ENCODE results near the gene KIAA1191. TPM values are rescaled to one million over a fixed set of nuclear protein-coding genes. Genes with fewer than 3 reads are reported as not detected.

Gene KIAA1191
- total RNA-seq, 1 experiment from 2014 or later = 57.5 TPM

DNA sequence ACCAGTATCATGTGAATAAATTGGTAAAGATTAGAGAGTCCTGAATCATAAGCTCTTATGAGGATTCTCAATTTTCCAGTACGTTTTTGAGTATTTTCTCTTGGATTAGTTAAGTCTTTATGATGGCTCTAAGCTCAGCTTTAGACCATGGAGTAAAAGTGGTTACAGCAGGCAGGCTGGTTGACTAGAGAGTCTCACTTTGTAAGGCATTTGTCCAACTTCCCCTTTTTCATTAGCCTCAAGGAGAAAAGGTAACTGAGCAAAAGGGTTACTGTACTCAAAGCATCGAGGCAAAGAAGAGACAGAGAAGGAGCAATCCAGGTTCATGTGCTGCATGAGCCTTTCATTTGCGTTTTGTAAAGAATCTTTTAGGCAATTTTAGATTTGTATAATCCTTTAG is 18.3 kb upstream of the KIAA1191 start:
- H2AFZ ChIP-seq (ENCODE audit: low read length) = no peak overlapping the region
- no peaks in the 10 kb centered on the region for H3K9me2 ChIP-seq (replicated peaks; ENCODE audit: insufficient read depth, low read length)
- no peak overlapping the region for H3K4me3 ChIP-seq (ENCODE audit: low read length)
- H3K4me1 ChIP-seq (ENCODE audit: low read length) = no peaks in the 10 kb centered on the region
- no peaks in the 10 kb centered on the region for H3K9me3 ChIP-seq (ENCODE audit: low read length)
- H3K79me2 ChIP-seq (ENCODE audit: low read length) = peaks cover under 1% of the 10 kb centered on the region; the same call in 1 of the 2 replicates
- DNase-seq = peak; percentile 55
- no peaks in the 10 kb centered on the region for H3K27me3 ChIP-seq (ENCODE audit: low read length)
- H3K27ac ChIP-seq (ENCODE audit: low read length) = no peak overlapping the region
- H4K20me1 ChIP-seq (ENCODE audit: insufficient read depth, low read depth, low read length) = no peaks in the 10 kb centered on the region
- H3K4me2 ChIP-seq (ENCODE audit: low read depth, low read length, poor library complexity, severe bottlenecking) = no peak overlapping the region
- H3K36me3 ChIP-seq (ENCODE audit: insufficient read depth, low read length) = peaks cover 34% of the 10 kb centered on the region
- no peak overlapping the region for H3K9ac ChIP-seq (ENCODE audit: low read length)

DNA sequence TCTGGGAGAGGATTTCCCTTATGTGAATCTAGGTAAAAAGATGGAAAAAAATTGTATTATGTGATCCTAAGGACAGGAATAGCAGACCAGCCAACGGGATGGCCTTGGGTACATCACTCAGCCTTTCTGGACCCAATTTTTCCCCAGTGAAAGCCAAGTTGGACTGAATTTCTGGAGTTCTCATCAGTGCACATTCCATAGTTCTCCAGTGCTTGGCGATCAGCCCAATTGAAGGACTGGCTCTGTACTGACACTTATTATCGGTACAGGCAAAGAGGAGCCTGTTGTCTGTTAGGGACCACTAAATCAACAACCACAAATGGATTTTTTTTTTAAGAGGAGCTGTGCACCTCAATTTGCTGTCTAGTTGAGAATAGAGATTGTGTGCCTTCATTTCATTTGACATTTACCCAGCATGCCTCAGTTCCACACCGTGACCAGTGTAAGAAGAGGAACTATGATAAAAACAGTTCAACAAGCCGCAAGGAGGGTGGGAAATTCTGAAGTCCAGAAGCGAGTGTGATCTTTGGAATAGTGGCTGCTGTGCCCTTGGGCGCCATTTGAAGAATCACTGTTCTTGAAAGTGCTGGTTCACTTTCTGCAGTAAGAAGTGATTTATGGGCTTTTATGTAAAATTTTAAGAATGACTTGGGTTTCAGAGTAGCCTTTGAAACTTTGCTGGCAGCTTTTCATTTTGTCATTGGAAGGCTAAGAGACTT is 11.7 kb upstream of the KIAA1191 start:
- Histone ChIP-seq H3K4me2 (ENCODE audit: low read depth, low read length, poor library complexity, severe bottlenecking) (no peak overlapping the region), H3K9me3 (ENCODE audit: low read length) (no peaks in the 10 kb centered on the region), H3K79me2 (ENCODE audit: low read length) (no peaks in the 10 kb centered on the region), H3K9me2 (replicated peaks; ENCODE audit: insufficient read depth, low read length) (no peaks in the 10 kb centered on the region), H3K27ac (ENCODE audit: low read length) (no peak overlapping the region), H3K4me1 (ENCODE audit: low read length) (peaks cover 7% of the 10 kb centered on the region), H3K36me3 (ENCODE audit: insufficient read depth, low read length) (no peaks in the 10 kb centered on the region), H3K9ac (ENCODE audit: low read length) (no peak overlapping the region), H3K4me3 (ENCODE audit: low read length) (no peak overlapping the region), H3K27me3 (ENCODE audit: low read length) (no peaks in the 10 kb centered on the region), H2AFZ (ENCODE audit: low read length) (no peak overlapping the region), H4K20me1 (ENCODE audit: insufficient read depth, low read depth, low read length) (no peaks in the 10 kb centered on the region)
- DNase-seq = peak; percentile 61

DNA sequence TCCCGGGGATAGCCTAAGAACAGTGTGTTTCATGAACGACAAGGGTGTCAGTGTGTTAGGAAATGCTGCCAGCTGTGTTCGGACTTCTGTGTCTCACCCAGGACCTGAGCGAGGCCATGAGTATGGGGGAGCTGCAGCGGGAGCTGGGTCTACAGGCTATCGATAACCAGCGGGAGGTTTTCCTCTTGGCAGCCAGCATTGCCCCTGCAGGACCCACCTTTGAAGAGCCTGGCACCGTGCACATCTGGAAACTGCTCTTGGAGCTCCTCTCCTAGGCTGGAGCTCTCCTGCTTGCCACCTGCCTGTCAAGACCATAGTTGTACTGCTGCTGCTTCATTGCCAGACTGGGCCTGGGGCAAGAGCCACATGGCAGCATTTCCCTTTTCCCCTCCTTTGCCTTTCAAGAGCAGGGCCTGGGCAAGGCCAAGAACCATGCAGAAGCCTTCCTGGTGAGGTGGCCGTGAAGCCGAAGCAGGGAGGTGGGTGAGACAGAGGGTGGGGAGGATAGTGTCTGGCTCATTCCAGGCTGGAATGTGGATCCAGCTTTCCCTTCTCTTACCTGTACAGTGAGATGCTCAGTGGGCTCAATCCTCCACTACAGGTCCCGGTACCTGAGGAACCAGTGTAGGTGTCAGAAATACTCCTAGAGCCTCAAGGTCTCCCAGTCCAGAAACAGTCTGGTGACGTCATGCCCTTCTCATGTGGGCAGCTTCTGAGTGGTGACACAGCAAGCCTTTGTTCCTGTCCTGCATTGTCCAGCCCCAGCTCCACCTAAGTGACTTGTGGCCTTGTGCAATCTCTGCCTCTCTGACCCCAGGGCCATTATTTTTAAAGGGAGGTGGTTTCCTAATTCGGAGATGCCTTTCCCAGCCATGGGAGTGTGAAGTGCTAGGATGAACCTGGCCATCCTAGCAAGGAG is 10.3 kb upstream of the KIAA1191 start:
- Histone ChIP-seq H2AFZ (ENCODE audit: low read length) (no peak overlapping the region), H3K36me3 (ENCODE audit: insufficient read depth, low read length) (no peaks in the 10 kb centered on the region), H3K4me1 (ENCODE audit: low read length) (peaks cover 7% of the 10 kb centered on the region), H3K4me2 (ENCODE audit: low read depth, low read length, poor library complexity, severe bottlenecking) (no peak overlapping the region), H3K79me2 (ENCODE audit: low read length) (no peaks in the 10 kb centered on the region), H3K27ac (ENCODE audit: low read length) (no peak overlapping the region), H3K9me2 (replicated peaks; ENCODE audit: insufficient read depth, low read length) (no peaks in the 10 kb centered on the region), H3K27me3 (ENCODE audit: low read length) (no peaks in the 10 kb centered on the region), H3K4me3 (ENCODE audit: low read length) (no peak overlapping the region), H3K9me3 (ENCODE audit: low read length) (no peaks in the 10 kb centered on the region), H4K20me1 (ENCODE audit: insufficient read depth, low read depth, low read length) (no peaks in the 10 kb centered on the region), H3K9ac (ENCODE audit: low read length) (no peak overlapping the region)
- no peak for DNase-seq

DNA sequence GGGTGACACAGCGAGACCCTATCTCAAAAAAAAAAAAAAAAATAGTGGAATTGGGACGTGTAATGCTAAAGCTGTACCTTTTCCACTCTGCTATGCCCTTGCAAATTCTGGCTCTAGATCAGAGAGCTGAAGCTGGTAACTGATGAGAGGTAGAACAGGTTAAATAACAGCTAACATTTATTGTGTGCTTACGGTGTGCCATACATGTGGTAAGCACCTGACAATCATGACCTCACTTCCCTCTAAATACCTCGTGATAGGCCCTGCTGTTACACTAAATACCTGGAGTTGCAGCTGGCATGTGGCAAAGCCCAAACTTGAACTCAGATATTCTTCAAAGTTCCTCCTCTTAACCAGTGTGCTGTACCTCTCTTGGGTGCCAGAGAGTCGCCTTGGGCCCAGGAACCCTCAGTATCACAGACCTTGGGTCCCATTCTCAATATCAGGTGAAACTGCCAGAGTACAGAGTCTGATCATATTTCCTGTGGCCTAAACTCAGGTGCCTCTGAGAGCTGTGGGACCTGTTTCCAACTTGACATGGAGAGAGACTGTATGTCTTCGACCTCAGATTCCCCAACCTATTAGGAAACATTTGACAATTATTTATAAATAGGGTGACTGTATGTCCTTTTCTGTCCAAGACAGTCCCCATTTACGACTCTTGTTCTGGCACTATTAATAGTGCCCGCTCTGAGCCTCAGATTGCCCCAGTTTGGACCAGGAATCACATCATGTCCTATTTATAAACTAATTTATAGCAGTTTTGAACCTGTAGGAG is 8.6 kb upstream of the KIAA1191 start:
- no peak overlapping the region for H2AFZ ChIP-seq (ENCODE audit: low read length)

DNA sequence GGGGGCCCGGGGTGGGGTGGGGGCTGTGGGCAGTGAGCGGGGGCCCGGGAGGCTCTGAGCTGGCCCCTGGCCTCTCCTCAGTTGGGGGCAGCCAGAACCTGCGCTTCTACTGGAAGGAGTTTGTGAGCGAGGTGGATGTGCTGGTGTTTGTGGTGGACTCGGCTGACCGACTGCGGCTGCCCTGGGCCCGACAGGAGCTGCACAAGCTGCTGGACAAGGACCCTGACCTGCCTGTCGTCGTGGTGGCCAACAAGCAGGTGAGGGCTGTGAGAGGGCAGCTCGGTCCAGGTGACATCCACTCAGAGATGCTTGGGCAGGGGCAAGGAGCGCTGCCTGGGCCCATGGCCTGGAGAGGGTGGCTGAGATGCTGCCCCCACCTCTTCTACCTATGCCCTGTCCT is 7.2 kb upstream of the KIAA1191 start:
- no peaks in the 10 kb centered on the region for H3K9me2 ChIP-seq (replicated peaks; ENCODE audit: insufficient read depth, low read length)
- DNase-seq = no peak
- H3K27me3 ChIP-seq (ENCODE audit: low read length) = no peaks in the 10 kb centered on the region
- H3K9me3 ChIP-seq (ENCODE audit: low read length) = no peaks in the 10 kb centered on the region
- no peak overlapping the region for H3K4me3 ChIP-seq (ENCODE audit: low read length)
- H2AFZ ChIP-seq (ENCODE audit: low read length) = no peak overlapping the region
- H3K27ac ChIP-seq (ENCODE audit: low read length) = no peak overlapping the region
- H3K36me3 ChIP-seq (ENCODE audit: insufficient read depth, low read length) = no peaks in the 10 kb centered on the region
- H3K79me2 ChIP-seq (ENCODE audit: low read length) = no peaks in the 10 kb centered on the region
- no peak overlapping the region for H3K9ac ChIP-seq (ENCODE audit: low read length)
- peaks cover 32% of the 10 kb centered on the region for H3K4me1 ChIP-seq (ENCODE audit: low read length)
- no peak overlapping the region for H3K4me2 ChIP-seq (ENCODE audit: low read depth, low read length, poor library complexity, severe bottlenecking)
- no peaks in the 10 kb centered on the region for H4K20me1 ChIP-seq (ENCODE audit: insufficient read depth, low read depth, low read length)

More for the DNA sequence above, 8.6 kb upstream of the KIAA1191 start:
- Histone ChIP-seq H3K27ac (ENCODE audit: low read length) (no peak overlapping the region), H3K9me2 (replicated peaks; ENCODE audit: insufficient read depth, low read length) (no peaks in the 10 kb centered on the region), H4K20me1 (ENCODE audit: insufficient read depth, low read depth, low read length) (no peaks in the 10 kb centered on the region), H3K36me3 (ENCODE audit: insufficient read depth, low read length) (no peaks in the 10 kb centered on the region), H3K27me3 (ENCODE audit: low read length) (no peaks in the 10 kb centered on the region), H3K9me3 (ENCODE audit: low read length) (no peaks in the 10 kb centered on the region), H3K4me1 (ENCODE audit: low read length) (peaks cover 22% of the 10 kb centered on the region), H3K9ac (ENCODE audit: low read length) (no peak overlapping the region), H3K79me2 (ENCODE audit: low read length) (no peaks in the 10 kb centered on the region), H3K4me2 (ENCODE audit: low read depth, low read length, poor library complexity, severe bottlenecking) (no peak overlapping the region), H3K4me3 (ENCODE audit: low read length) (no peak overlapping the region)
- DNase-seq = no peak

DNA sequence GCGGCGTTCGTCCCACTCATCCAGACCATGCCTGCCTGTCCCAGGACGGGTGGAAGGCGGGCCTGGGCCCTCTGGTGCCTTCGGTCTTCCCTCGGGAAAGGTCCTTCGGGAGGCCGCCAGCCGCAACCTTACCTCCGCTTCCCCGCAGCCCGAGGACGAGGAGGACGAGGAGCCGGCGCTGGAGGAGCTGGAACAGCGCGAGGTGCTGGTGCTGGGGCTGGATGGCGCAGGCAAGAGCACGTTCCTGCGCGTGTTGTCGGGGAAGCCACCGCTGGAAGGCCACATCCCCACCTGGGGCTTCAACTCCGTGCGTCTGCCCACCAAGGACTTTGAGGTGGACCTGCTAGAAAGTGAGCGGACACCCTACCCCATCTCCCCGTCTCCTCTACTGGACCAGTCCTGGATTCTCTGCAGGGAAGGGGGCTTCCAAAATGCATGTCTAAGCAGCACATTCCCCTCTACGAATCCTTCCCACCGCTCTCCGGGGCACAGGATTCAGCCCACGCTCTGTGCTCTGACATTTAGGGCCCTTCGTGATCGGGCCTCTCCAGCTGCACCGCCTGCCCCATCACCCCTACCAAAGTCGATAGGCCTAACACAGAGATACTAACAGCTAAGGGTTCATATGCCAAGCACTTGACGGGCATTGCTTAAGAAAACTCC is 4.8 kb upstream of the KIAA1191 start:
- H3K79me2 ChIP-seq (ENCODE audit: low read length) = peaks cover 2% of the 10 kb centered on the region
- no peaks in the 10 kb centered on the region for H3K36me3 ChIP-seq (ENCODE audit: insufficient read depth, low read length)
- peak overlapping the region; percentile 78 for H3K4me3 ChIP-seq (ENCODE audit: low read length)
- DNase-seq = no peak
- no peaks in the 10 kb centered on the region for H3K9me2 ChIP-seq (replicated peaks; ENCODE audit: insufficient read depth, low read length)
- peaks cover 41% of the 10 kb centered on the region for H3K4me1 ChIP-seq (ENCODE audit: low read length)
- H3K9ac ChIP-seq (ENCODE audit: low read length) = peak overlapping the region; percentile 77
- H4K20me1 ChIP-seq (ENCODE audit: insufficient read depth, low read depth, low read length) = no peaks in the 10 kb centered on the region
- no peak overlapping the region for H3K27ac ChIP-seq (ENCODE audit: low read length)
- peak overlapping the region; percentile 85 for H3K4me2 ChIP-seq (ENCODE audit: low read depth, low read length, poor library complexity, severe bottlenecking)
- no peaks in the 10 kb centered on the region for H3K9me3 ChIP-seq (ENCODE audit: low read length)
- no peak overlapping the region for H2AFZ ChIP-seq (ENCODE audit: low read length)
- H3K27me3 ChIP-seq (ENCODE audit: low read length) = no peaks in the 10 kb centered on the region

DNA sequence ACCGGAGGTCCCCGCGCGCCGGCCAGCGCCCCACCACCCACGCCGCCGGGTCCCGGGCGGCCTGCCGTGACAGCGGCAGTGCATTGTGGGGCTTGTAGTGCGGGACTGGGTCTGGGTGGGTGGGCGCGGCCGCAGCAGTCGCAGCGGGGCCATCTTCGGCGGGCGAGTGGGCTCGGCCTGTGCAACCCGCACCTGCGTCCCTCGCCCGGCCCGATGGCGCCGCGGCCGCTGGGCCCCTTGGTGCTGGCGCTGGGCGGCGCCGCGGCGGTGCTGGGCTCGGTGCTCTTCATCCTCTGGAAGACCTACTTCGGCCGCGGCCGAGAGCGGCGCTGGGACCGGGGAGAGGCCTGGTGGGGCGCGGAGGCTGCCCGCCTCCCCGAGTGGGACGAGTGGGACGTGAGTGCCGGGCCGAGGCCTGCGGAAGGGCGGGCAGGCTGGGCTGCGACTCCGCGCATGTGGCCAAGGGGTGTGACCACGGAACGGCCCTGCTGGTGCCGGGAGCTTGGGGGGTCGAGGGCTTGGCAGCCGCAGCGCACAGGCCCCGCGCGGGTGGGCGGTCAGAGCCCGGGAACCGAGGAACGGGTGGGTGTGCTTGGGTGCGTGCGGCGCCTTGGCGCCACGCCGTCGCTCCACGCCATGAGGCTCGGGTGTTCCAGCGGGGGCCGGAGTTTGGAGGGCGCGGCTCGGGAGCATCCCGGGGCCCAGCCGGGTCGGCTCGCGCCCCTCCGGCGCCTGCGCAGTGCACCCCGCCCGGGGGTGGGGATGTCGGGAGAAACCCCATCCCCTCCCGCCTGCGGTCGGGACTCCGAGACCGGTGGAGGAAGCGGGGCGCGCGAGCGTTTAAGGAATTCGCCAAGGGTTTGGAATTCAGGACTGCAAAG is 4.0 kb upstream of the KIAA1191 start, which contains the start of gene ARL10:
TSS of gene ARL10 (plus strand) at position 137 of the 881 bp plus-strand sequence. CDS start at position 214, 77 bp downstream.
- peak within 1 kb of the TSS; percentile 69; the same call in 1 of the 2 replicates for H2AFZ ChIP-seq (ENCODE audit: low read length)
- H3K4me1 ChIP-seq (ENCODE audit: low read length) = peaks cover 41% of the 10 kb centered on the region
- peak within 1 kb of the TSS; percentile 78 for H3K4me3 ChIP-seq (ENCODE audit: low read length)
- no peaks in the 10 kb centered on the region for H3K27me3 ChIP-seq (ENCODE audit: low read length)
- no peaks in the 10 kb centered on the region for H3K9me3 ChIP-seq (ENCODE audit: low read length)
- peak; percentile 66 for DNase-seq
- peaks cover 9% of the 10 kb centered on the region for H3K79me2 ChIP-seq (ENCODE audit: low read length)
- no peaks in the 10 kb centered on the region for H3K9me2 ChIP-seq (replicated peaks; ENCODE audit: insufficient read depth, low read length)
- H3K9ac ChIP-seq (ENCODE audit: low read length) = peak within 1 kb of the TSS; percentile 77
- peaks cover 5% of the 10 kb centered on the region; the same call in 1 of the 2 replicates for H4K20me1 ChIP-seq (ENCODE audit: insufficient read depth, low read depth, low read length)
- H3K27ac ChIP-seq (ENCODE audit: low read length) = no peak within 1 kb of the TSS; the same call in 1 of the 2 replicates
- no peaks in the 10 kb centered on the region for H3K36me3 ChIP-seq (ENCODE audit: insufficient read depth, low read length)
- H3K4me2 ChIP-seq (ENCODE audit: low read depth, low read length, poor library complexity, severe bottlenecking) = peak within 1 kb of the TSS; percentile 85
